SH-SY5Y (cell line): ENCODE measurements around the gene SMIM35.

Experiments used
- GATA2 ChIP-seq: IDR thresholded peaks from 2 replicates; pipeline ENCODE4 v1.6.1; 2011; ENCODE audit warnings: mild to moderate bottlenecking, low read depth, low read length
- GATA3 ChIP-seq: IDR thresholded peaks from 2 replicates; pipeline ENCODE4 v1.6.1; 2011; ENCODE audit warnings: low read depth, mild to moderate bottlenecking, low read length, moderate library complexity

DNA sequence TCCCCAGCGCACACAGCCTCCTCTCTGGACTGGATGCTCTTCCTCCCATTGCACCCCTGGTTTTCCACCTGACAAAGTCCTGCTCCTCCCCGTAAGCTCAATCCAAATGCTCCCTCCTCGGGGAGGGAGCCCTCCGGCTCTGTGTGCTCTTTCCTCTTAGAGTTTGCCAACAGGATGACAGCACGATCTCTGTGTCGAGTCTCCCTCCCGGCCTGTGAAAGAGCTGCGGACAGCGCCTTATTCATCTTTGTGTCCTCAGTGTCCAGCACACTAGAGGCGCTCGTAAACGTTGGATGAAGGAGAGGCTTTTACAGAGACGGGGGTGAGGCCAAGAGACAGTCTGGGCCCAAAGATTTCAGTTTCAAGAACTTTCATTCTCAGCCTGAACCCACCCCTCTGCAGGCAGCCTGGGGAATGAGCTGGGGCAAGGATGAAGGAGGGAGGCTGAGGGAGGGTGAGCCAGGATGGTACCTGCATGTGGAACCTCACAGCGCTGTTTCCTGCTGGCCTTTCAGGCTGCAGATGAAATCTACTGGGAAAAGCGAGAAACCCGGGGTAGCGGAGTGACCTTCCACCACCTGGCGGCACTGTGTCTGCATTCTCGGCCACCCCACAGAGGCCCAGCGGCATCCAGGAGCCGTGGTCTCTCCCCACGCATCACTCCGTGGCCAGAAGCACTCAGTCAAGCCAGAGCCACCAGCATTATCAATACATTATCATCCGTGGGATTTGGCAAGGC is 18.4 kb downstream of the SMIM35 start:
- TF ChIP-seq GATA2 = no peak
- no peak for TF ChIP-seq GATA3
